Nephron (organoid): ENCODE measurements around the gene AGO1.

Source experiments
- H3K27ac Mint-ChIP-seq, 3 experiments: 2 replicates each; pipeline ENCODE4 v1.8.0; 2020; ENCODE audit warnings: mixed read lengths in 3 of 3, mild to moderate bottlenecking in 2 of 3, moderate library complexity in 1 of 3
- H3K27me3 Mint-ChIP-seq: 2 replicates; pipeline ENCODE4 v1.8.0; 2021; ENCODE audit warnings: low read depth, mild to moderate bottlenecking, moderate library complexity, mixed read lengths
- H3K36me3 Mint-ChIP-seq: 2 replicates; pipeline ENCODE4 v1.8.0; 2020; ENCODE audit warnings: low read depth, mixed read lengths
- H3K4me1 Mint-ChIP-seq: 2 replicates; pipeline ENCODE4 v1.8.0; 2020; ENCODE audit warnings: mixed read lengths
- H3K4me3 Mint-ChIP-seq, 3 experiments: 2 replicates each; pipeline ENCODE4 v1.8.0; 2020; ENCODE audit warnings: mild to moderate bottlenecking in 3 of 3, mixed read lengths in 3 of 3, moderate library complexity in 2 of 3
- H3K9me3 Mint-ChIP-seq: 2 replicates; pipeline ENCODE4 v1.8.0; 2020; ENCODE audit warnings: mixed read lengths
- TF ChIP-seq, protein P1 (sequence below), 3 experiments: fragments of 200-600 bp; sonication (generic); IDR thresholded peaks; one replicate each; pipeline ENCODE4 v1.5.0; 2021; ENCODE audit warnings: antibody characterized with exemption in 3 of 3; ENCODE audit not compliant: unreplicated experiment in 3 of 3

AGO1 gene

GRCh38 chr1:35901235-35901634, 18.2 kb downstream of the AGO1 start:
- peaks cover 60% of the 10 kb centered on the region for H3K36me3 Mint-ChIP-seq
- no peak overlapping the region for H3K27ac Mint-ChIP-seq
- no peaks in the 10 kb centered on the region for H3K9me3 Mint-ChIP-seq
- H3K27me3 Mint-ChIP-seq, result no peaks in the 10 kb centered on the region
- H3K4me3 Mint-ChIP-seq, result no peak overlapping the region
- H3K4me1 Mint-ChIP-seq, result no peaks in the 10 kb centered on the region
- TF ChIP-seq, protein P1, sequence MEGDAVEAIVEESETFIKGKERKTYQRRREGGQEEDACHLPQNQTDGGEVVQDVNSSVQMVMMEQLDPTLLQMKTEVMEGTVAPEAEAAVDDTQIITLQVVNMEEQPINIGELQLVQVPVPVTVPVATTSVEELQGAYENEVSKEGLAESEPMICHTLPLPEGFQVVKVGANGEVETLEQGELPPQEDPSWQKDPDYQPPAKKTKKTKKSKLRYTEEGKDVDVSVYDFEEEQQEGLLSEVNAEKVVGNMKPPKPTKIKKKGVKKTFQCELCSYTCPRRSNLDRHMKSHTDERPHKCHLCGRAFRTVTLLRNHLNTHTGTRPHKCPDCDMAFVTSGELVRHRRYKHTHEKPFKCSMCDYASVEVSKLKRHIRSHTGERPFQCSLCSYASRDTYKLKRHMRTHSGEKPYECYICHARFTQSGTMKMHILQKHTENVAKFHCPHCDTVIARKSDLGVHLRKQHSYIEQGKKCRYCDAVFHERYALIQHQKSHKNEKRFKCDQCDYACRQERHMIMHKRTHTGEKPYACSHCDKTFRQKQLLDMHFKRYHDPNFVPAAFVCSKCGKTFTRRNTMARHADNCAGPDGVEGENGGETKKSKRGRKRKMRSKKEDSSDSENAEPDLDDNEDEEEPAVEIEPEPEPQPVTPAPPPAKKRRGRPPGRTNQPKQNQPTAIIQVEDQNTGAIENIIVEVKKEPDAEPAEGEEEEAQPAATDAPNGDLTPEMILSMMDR (IDR thresholded peaks at IDR 0.05; ENCODE audit: unreplicated experiment in 3 of 3), result no peak

DNA sequence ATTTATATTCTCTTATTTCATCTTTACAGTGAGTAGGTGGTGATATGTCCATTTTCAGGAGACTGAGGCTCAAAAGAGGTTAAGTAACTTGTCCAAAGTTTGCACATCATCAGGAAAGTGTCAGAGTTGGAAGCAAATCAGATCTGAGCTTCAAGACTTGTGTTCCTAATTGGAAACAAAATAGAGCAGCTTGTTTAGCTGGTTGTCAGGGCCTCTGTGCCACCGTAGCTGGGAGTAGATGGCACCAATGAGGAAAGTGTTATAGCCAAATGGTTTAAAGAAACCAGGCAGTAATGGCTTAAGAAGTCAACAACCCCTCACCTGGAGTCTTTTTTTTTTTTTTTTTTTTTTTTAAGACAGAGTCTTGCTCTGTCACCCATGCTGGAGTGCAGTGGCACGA, 19.7 kb downstream of the AGO1 start:
- Mint-ChIP-seq H3K9me3 (no peaks in the 10 kb centered on the region), H3K4me3 (no peak overlapping the region), H3K36me3 (peaks cover 58% of the 10 kb centered on the region), H3K4me1 (no peaks in the 10 kb centered on the region), H3K27ac (no peak overlapping the region), H3K27me3 (no peaks in the 10 kb centered on the region)
- TF ChIP-seq, protein P1 (IDR thresholded peaks at IDR 0.05; ENCODE audit: unreplicated experiment in 3 of 3), result no peak

GRCh38 chr1:35914717-35915116, 31.7 kb downstream of the AGO1 start:
- no peak overlapping the region for H3K27ac Mint-ChIP-seq
- TF ChIP-seq, protein P1 (IDR thresholded peaks at IDR 0.05; ENCODE audit: unreplicated experiment in 3 of 3), result no peak
- no peaks in the 10 kb centered on the region for H3K9me3 Mint-ChIP-seq
- H3K36me3 Mint-ChIP-seq, result peaks cover 81% of the 10 kb centered on the region
- no peak overlapping the region for H3K4me3 Mint-ChIP-seq
- no peaks in the 10 kb centered on the region for H3K4me1 Mint-ChIP-seq
- H3K27me3 Mint-ChIP-seq, result no peaks in the 10 kb centered on the region

- Mint-ChIP-seq H3K27ac (no peak overlapping the region), H3K9me3 (no peaks in the 10 kb centered on the region), H3K4me1 (no peaks in the 10 kb centered on the region), H3K36me3 (peaks cover 86% of the 10 kb centered on the region), H3K4me3 (no peak overlapping the region), H3K27me3 (no peaks in the 10 kb centered on the region)
- TF ChIP-seq, protein P1 (IDR thresholded peaks at IDR 0.05; ENCODE audit: unreplicated experiment in 3 of 3), result no peak
Measured at GRCh38 chr1:35915693-35916092, 32.7 kb downstream of the AGO1 start.

- Mint-ChIP-seq H3K27ac (no peak overlapping the region), H3K36me3 (peaks cover 26% of the 10 kb centered on the region), H3K4me3 (no peak overlapping the region), H3K27me3 (no peaks in the 10 kb centered on the region), H3K9me3 (no peaks in the 10 kb centered on the region), H3K4me1 (peaks cover 9% of the 10 kb centered on the region)
- TF ChIP-seq, protein P1 (IDR thresholded peaks at IDR 0.05; ENCODE audit: unreplicated experiment in 3 of 3), result no peak
Measured at GRCh38 chr1:35923791-35924221, 40.8 kb downstream of the AGO1 start.

GRCh38 chr1:35924838-35925237, 41.8 kb downstream of the AGO1 start:
- Mint-ChIP-seq H3K4me3 (no peak overlapping the region), H3K4me1 (peaks cover 17% of the 10 kb centered on the region), H3K27me3 (no peaks in the 10 kb centered on the region), H3K9me3 (no peaks in the 10 kb centered on the region), H3K27ac (peak overlapping the region in 1 of 3 experiments; percentile 37), H3K36me3 (peaks cover 18% of the 10 kb centered on the region)
- TF ChIP-seq, protein P1 (IDR thresholded peaks at IDR 0.05; ENCODE audit: unreplicated experiment in 3 of 3), result no peak
